ENCODE measurements around the gene KIAA0040. TPM values are rescaled to one million over a fixed set of nuclear protein-coding genes. Genes with fewer than 3 reads are reported as not detected.

The KIAA0040 gene
- total RNA-seq, 2 experiments from 2014 or later, result 64.1 to 67.1 TPM

DNA sequence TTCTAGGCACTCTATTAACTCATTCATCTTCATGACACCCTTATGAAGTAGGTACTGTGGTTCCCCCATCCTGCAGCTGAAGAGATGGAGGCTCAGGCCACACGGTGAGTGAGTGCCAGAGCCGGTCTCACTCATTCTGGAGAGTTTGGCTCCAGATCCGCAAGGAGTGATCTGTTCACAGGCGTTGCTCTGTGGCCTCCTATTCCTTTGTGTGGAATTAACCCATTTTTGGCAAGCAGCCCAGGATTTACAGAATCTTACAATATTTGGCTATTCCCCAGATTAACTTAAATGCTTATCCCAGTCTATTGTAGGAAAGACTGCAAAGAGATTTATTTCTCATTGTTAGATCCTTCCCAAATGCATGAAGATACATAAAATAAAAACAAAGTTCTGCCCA lies 29.6 kb downstream of the KIAA0040 start:
- Mint-ChIP-seq H3K4me1 (peaks cover 6% of the 10 kb centered on the region), H3K4me3 (no peak overlapping the region), H3K27me3 (no peaks in the 10 kb centered on the region), H3K27ac (peak overlapping the region; percentile 34), H3K9me3 (no peaks in the 10 kb centered on the region), H3K36me3 (ENCODE audit: low read depth) (peaks cover 72% of the 10 kb centered on the region)
- POLR2A ChIA-PET, result interaction anchor here (0.6 kb wide), 1 partner anchor 22 kb away, joined by 3 read pairs; no protein-coding TSS in a partner anchor
- CTCF ChIA-PET, result interaction anchor here (1.0 to 2.5 kb wide), 4 partner anchors 8 to 155 kb away, joined by 3 to 7 read pairs (median 4); no protein-coding TSS in a partner anchor
- no peak for DNase-seq

GRCh38 chr1:175158170-175158591 lies 34.4 kb downstream of the KIAA0040 start:
- Mint-ChIP-seq H3K4me1 (peaks cover 23% of the 10 kb centered on the region), H3K9me3 (no peaks in the 10 kb centered on the region), H3K27ac (no peak overlapping the region), H3K27me3 (peaks cover 11% of the 10 kb centered on the region), H3K36me3 (ENCODE audit: low read depth) (peaks cover 49% of the 10 kb centered on the region), H3K4me3 (no peak overlapping the region)
- no peak for DNase-seq
- ChIA-PET POLR2A (no interaction called here), CTCF (interaction anchor here (2.7 kb wide), 1 partner anchor 36 kb away, joined by 6 read pairs; no protein-coding TSS in a partner anchor)

- no peak for DNase-seq
- H3K4me1 Mint-ChIP-seq, result peaks cover 23% of the 10 kb centered on the region
- ChIA-PET CTCF (interaction anchor here (0.6 to 3.6 kb wide), 4 partner anchors 13 to 166 kb away, joined by 3 to 32 read pairs (median 17); no protein-coding TSS in a partner anchor), POLR2A (no interaction called here)
- H3K9me3 Mint-ChIP-seq, result no peaks in the 10 kb centered on the region
- H3K4me3 Mint-ChIP-seq, result no peak overlapping the region
- H3K36me3 Mint-ChIP-seq (ENCODE audit: low read depth), result peaks cover 40% of the 10 kb centered on the region
- peaks cover 19% of the 10 kb centered on the region for H3K27me3 Mint-ChIP-seq
- no peak overlapping the region for H3K27ac Mint-ChIP-seq
Measured at GRCh38 chr1:175157200-175157599, 35.4 kb downstream of the KIAA0040 start.

- Mint-ChIP-seq H3K9me3 (no peaks in the 10 kb centered on the region), H3K27ac (no peak overlapping the region), H3K4me1 (peaks cover 19% of the 10 kb centered on the region), H3K27me3 (peaks cover 29% of the 10 kb centered on the region), H3K4me3 (no peak overlapping the region), H3K36me3 (ENCODE audit: low read depth) (peaks cover 30% of the 10 kb centered on the region)
- ChIA-PET POLR2A (interaction anchor here (1.4 kb wide), 1 partner anchor 33 kb away, joined by 4 read pairs; no protein-coding TSS in a partner anchor), CTCF (interaction anchor here (1.3 to 3.6 kb wide), 10 partner anchors 10 to 782 kb away, joined by 3 to 32 read pairs (median 10); no protein-coding TSS in a partner anchor)
- DNase-seq, result no peak
Measured at GRCh38 chr1:175155936-175156335, 36.6 kb downstream of the KIAA0040 start.

DNA sequence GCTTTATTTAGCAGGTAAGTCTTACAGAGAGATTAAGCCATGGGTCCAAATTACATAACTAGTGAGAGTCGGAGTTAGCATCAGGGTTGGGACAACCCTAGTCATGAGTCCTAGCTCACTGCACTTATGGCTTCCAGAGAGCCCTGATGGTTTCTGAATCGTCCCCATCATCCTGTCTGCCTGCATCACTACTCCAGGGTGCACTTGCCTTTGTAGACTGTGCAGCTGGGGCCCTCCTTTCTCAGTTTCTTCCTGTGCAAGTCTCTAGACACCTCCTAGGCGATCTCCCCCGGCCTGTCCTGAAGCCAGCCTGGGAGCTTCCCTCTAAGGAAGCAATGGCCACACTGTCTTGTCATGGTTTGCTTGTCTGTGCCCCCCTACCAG lies 37.1 kb downstream of the KIAA0040 start:
- peak overlapping the region; percentile 26 for H3K27ac Mint-ChIP-seq
- no peak for DNase-seq
- POLR2A ChIA-PET, result interaction anchor here (0.8 to 1.4 kb wide), 2 partner anchors 33 to 77 kb away, joined by 3 to 4 read pairs; no protein-coding TSS in a partner anchor
- no peaks in the 10 kb centered on the region for H3K9me3 Mint-ChIP-seq
- peaks cover 26% of the 10 kb centered on the region for H3K36me3 Mint-ChIP-seq (ENCODE audit: low read depth)
- H3K4me1 Mint-ChIP-seq, result peaks cover 19% of the 10 kb centered on the region
- peaks cover 34% of the 10 kb centered on the region for H3K27me3 Mint-ChIP-seq
- CTCF ChIA-PET, result interaction anchor here (0.8 to 3.6 kb wide), 19 partner anchors 10 to 783 kb away, joined by 3 to 32 read pairs (median 5); partner anchors contain the start of gene MRPS14
- no peak overlapping the region for H3K4me3 Mint-ChIP-seq

GRCh38 chr1:175154629-175155472 lies 37.7 kb downstream of the KIAA0040 start:
- ChIA-PET CTCF (interaction anchor here (0.8 to 3.6 kb wide), 20 partner anchors 10 to 783 kb away, joined by 3 to 32 read pairs (median 5); partner anchors contain the start of gene MRPS14), POLR2A (interaction anchor here (0.8 to 1.4 kb wide), 2 partner anchors 34 to 77 kb away, joined by 3 to 4 read pairs; no protein-coding TSS in a partner anchor)
- H3K4me1 Mint-ChIP-seq, result peaks cover 19% of the 10 kb centered on the region
- H3K27me3 Mint-ChIP-seq, result peaks cover 34% of the 10 kb centered on the region
- DNase-seq, result peak; percentile 81
- peaks cover 20% of the 10 kb centered on the region for H3K36me3 Mint-ChIP-seq (ENCODE audit: low read depth)
- H3K9me3 Mint-ChIP-seq, result no peaks in the 10 kb centered on the region
- no peak overlapping the region for H3K4me3 Mint-ChIP-seq
- H3K27ac Mint-ChIP-seq, result no peak overlapping the region

DNA sequence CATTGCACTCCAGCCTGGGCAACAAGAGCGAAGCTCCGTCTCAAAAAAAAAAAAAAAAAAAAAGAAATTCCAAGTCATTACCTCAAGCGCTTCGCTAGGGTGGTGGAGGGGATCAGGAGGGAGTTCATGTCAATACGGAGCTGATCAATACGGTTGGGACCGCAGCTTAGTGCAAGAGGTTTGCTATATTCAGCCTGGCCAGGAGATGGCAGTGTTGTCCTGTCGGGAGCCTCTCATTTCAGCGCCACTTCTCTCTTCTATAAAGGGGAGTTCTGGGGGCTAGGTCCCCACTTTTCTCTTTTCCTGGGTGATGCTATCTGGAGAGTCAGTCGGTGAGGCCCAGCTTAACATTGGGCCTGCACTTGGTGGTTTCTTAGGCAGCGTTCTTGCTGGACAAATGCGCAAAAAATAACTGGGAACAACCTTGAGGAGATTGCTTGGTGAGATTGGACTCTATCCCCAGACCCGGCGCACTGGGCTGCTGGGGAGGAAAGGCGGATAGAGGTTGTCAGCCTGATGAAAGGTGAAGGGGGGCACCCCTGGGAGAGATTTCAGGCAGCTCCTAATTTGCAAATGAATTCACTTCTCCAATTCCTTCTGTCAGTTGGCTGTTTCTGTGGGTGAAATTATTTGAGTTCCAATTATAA lies 40.4 kb downstream of the KIAA0040 start:
- ChIA-PET CTCF (interaction anchor here (0.6 to 3.5 kb wide), 28 partner anchors 10 to 1731 kb away, joined by 3 to 55 read pairs (median 4); no protein-coding TSS in a partner anchor), POLR2A (no interaction called here)
- Mint-ChIP-seq H3K36me3 (ENCODE audit: low read depth) (peaks cover 2% of the 10 kb centered on the region), H3K9me3 (no peaks in the 10 kb centered on the region), H3K27me3 (peaks cover 42% of the 10 kb centered on the region), H3K27ac (no peak overlapping the region), H3K4me1 (peaks cover 17% of the 10 kb centered on the region), H3K4me3 (no peak overlapping the region)
- DNase-seq, result peak; percentile 73

- Mint-ChIP-seq H3K4me3 (no peak overlapping the region), H3K36me3 (ENCODE audit: low read depth) (no peaks in the 10 kb centered on the region), H3K4me1 (peaks cover 13% of the 10 kb centered on the region), H3K9me3 (no peaks in the 10 kb centered on the region), H3K27ac (no peak overlapping the region), H3K27me3 (peaks cover 44% of the 10 kb centered on the region)
- no peak for DNase-seq
- CTCF ChIA-PET, result interaction anchor here (0.6 to 3.5 kb wide), 14 partner anchors 9 to 323 kb away, joined by 3 to 55 read pairs (median 4); no protein-coding TSS in a partner anchor
- POLR2A ChIA-PET, result no interaction called here
Measured at GRCh38 chr1:175150596-175151319, 41.8 kb downstream of the KIAA0040 start.

- Mint-ChIP-seq H3K4me1 (no peaks in the 10 kb centered on the region), H3K27ac (no peak overlapping the region), H3K9me3 (no peaks in the 10 kb centered on the region), H3K4me3 (no peak overlapping the region), H3K27me3 (peaks cover 32% of the 10 kb centered on the region), H3K36me3 (ENCODE audit: low read depth) (no peaks in the 10 kb centered on the region)
- CTCF ChIA-PET, result interaction anchor here (2.0 kb wide), 1 partner anchor 170 kb away, joined by 14 read pairs; no protein-coding TSS in a partner anchor
- POLR2A ChIA-PET, result no interaction called here
- no peak for DNase-seq
Measured at GRCh38 chr1:175148068-175148467, 44.5 kb downstream of the KIAA0040 start.

DNA sequence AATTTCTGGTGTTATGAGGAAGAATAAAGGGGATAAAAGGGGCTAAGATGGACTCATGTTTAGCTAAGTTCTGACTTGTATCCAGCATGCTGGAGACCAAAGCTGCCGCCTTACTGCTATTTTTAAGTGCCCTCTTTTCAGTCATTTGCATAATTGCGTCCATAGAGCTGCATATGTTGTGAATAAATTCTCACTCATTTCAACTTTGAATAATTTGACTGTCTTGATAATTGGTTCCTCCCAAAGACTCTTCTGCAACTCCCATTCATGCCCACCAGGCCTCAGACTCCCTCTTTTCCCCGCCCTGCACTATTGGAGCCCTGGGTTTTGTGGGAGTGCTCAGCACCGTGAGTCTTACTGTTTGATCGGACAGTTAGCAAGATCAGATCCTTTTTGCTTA lies 45.0 kb downstream of the KIAA0040 start:
- ChIA-PET POLR2A (no interaction called here), CTCF (interaction anchor here (1.5 to 6.2 kb wide), 5 partner anchors 8 to 171 kb away, joined by 5 to 32 read pairs (median 7); no protein-coding TSS in a partner anchor)
- Mint-ChIP-seq H3K27me3 (peaks cover 27% of the 10 kb centered on the region), H3K4me1 (no peaks in the 10 kb centered on the region), H3K36me3 (ENCODE audit: low read depth) (no peaks in the 10 kb centered on the region), H3K27ac (no peak overlapping the region), H3K4me3 (no peak overlapping the region), H3K9me3 (no peaks in the 10 kb centered on the region)
- no peak for DNase-seq

- ChIA-PET CTCF (interaction anchor here (0.6 to 6.2 kb wide), 14 partner anchors 9 to 195 kb away, joined by 3 to 32 read pairs (median 5); no protein-coding TSS in a partner anchor), POLR2A (no interaction called here)
- Mint-ChIP-seq H3K27ac (no peak overlapping the region), H3K4me1 (peaks cover 6% of the 10 kb centered on the region), H3K4me3 (no peak overlapping the region), H3K27me3 (peaks cover 22% of the 10 kb centered on the region), H3K9me3 (no peaks in the 10 kb centered on the region), H3K36me3 (ENCODE audit: low read depth) (no peaks in the 10 kb centered on the region)
- DNase-seq, result peak; percentile 75
Measured at GRCh38 chr1:175146529-175147213, 45.9 kb downstream of the KIAA0040 start.
